Glutamatergic neuron (in vitro differentiated cells): Measurements from ENCODE around the gene IGFN1. TPM values are rescaled to one million over a fixed set of nuclear protein-coding genes. Genes with fewer than 3 reads are reported as not detected.
A peak's percentile ranks its signal among the peaks of the same experiment; 100 is the strongest.

ENCODE experiments used
- DNase-seq: peaks from one replicate; pipeline ENCODE4 v3.0.0; 2022
- H3K27ac Mint-ChIP-seq: one replicate; pipeline ENCODE4 v1.8.0; 2020; ENCODE audit warnings: mild to moderate bottlenecking, mixed read lengths, inconsistent platforms; ENCODE audit not compliant: unreplicated experiment
- H3K27me3 Mint-ChIP-seq: one replicate; pipeline ENCODE4 v1.8.0; 2020; ENCODE audit warnings: mild to moderate bottlenecking, moderate library complexity, mixed read lengths, inconsistent platforms; ENCODE audit not compliant: unreplicated experiment
- H3K36me3 Mint-ChIP-seq: one replicate; pipeline ENCODE4 v1.8.0; 2020; ENCODE audit warnings: mild to moderate bottlenecking, mixed read lengths, inconsistent platforms; ENCODE audit not compliant: unreplicated experiment
- H3K4me1 Mint-ChIP-seq: one replicate; pipeline ENCODE4 v1.8.0; 2020; ENCODE audit warnings: mild to moderate bottlenecking, low read depth, mixed read lengths, inconsistent platforms; ENCODE audit not compliant: unreplicated experiment
- H3K4me3 Mint-ChIP-seq: one replicate; pipeline ENCODE4 v1.8.0; 2020; ENCODE audit warnings: mild to moderate bottlenecking, mixed read lengths, inconsistent platforms; ENCODE audit not compliant: unreplicated experiment
- H3K9me3 Mint-ChIP-seq: one replicate; pipeline ENCODE4 v1.8.0; 2020; ENCODE audit warnings: mild to moderate bottlenecking, moderate library complexity, mixed read lengths, inconsistent platforms; ENCODE audit not compliant: unreplicated experiment
- CTCF ChIP-seq: fragments of 200-600 bp; sonication (generic); IDR thresholded peaks from one replicate; pipeline ENCODE4 v1.5.0; 2021; ENCODE audit not compliant: partially characterized antibody, unreplicated experiment
- total RNA-seq: library from RNA; stranded (reverse); fragmentation: NEBNext Ultra II Directional; extraction: Animal tissue kit (Norgen Biotek cat#: 25700); gene quantifications from one replicate; pipeline ENCODE4 v1.2.1, GENCODE V29; 2021; ENCODE audit not compliant: unreplicated experiment

The IGFN1 gene
- total RNA-seq, 1 donor from 2014 or later: 1.9 TPM

- H3K9me3 Mint-ChIP-seq: peaks cover 2% of the 10 kb centered on the region
- H3K4me1 Mint-ChIP-seq: peaks cover 6% of the 10 kb centered on the region
- no peak overlapping the region for H3K27ac Mint-ChIP-seq
- no peak overlapping the region for H3K4me3 Mint-ChIP-seq
- DNase-seq: peak; percentile 28
- H3K36me3 Mint-ChIP-seq: peaks cover 5% of the 10 kb centered on the region
- no peak for TF ChIP-seq CTCF
- peaks cover 7% of the 10 kb centered on the region for H3K27me3 Mint-ChIP-seq
These were observed 6.1 kb upstream of the IGFN1 start for GRCh38 chr1:201184307-201185122.

- Mint-ChIP-seq H3K4me1 (peaks cover 10% of the 10 kb centered on the region), H3K36me3 (peaks cover 5% of the 10 kb centered on the region), H3K27me3 (peaks cover 7% of the 10 kb centered on the region), H3K27ac (no peak overlapping the region), H3K9me3 (peaks cover 4% of the 10 kb centered on the region), H3K4me3 (no peak overlapping the region)
- peak; percentile 16 for TF ChIP-seq CTCF
- no peak for DNase-seq
These were observed 5.5 kb upstream of the IGFN1 start for GRCh38 chr1:201185123-201185453.

GRCh38 chr1:201185527-201186128 lies 5.0 kb upstream of the IGFN1 start:
- peaks cover 14% of the 10 kb centered on the region for H3K4me1 Mint-ChIP-seq
- no peak overlapping the region for H3K4me3 Mint-ChIP-seq
- DNase-seq: no peak
- H3K9me3 Mint-ChIP-seq: peaks cover 7% of the 10 kb centered on the region
- TF ChIP-seq CTCF: no peak
- H3K27ac Mint-ChIP-seq: no peak overlapping the region
- H3K36me3 Mint-ChIP-seq: peaks cover 5% of the 10 kb centered on the region
- peaks cover 7% of the 10 kb centered on the region for H3K27me3 Mint-ChIP-seq

- Mint-ChIP-seq H3K27ac (no peak overlapping the region), H3K36me3 (peaks cover 4% of the 10 kb centered on the region), H3K4me3 (no peak overlapping the region), H3K27me3 (peaks cover 7% of the 10 kb centered on the region), H3K4me1 (peaks cover 14% of the 10 kb centered on the region), H3K9me3 (peaks cover 7% of the 10 kb centered on the region)
- no peak for TF ChIP-seq CTCF
- no peak for DNase-seq
These were observed 4.4 kb upstream of the IGFN1 start for GRCh38 chr1:201186192-201186591.

GRCh38 chr1:201189085-201189484 lies 1.5 kb upstream of the IGFN1 start:
- H3K4me1 Mint-ChIP-seq: peaks cover 14% of the 10 kb centered on the region
- no peak for TF ChIP-seq CTCF
- no peak for DNase-seq
- no peak overlapping the region for H3K27ac Mint-ChIP-seq
- peaks cover 5% of the 10 kb centered on the region for H3K27me3 Mint-ChIP-seq
- no peaks in the 10 kb centered on the region for H3K36me3 Mint-ChIP-seq
- peaks cover 7% of the 10 kb centered on the region for H3K9me3 Mint-ChIP-seq
- no peak overlapping the region for H3K4me3 Mint-ChIP-seq
